ENCODE results near the gene CDC42EP3. TPM values are rescaled to one million over a fixed set of nuclear protein-coding genes. Genes with fewer than 3 reads are reported as not detected.

The CDC42EP3 gene
- total RNA-seq, 3 donors from 2014 or later = 19.5 to 35.7 (median 35.7) TPM

- no peak for TF ChIP-seq POLR2AphosphoS5 (IDR thresholded peaks at IDR 0.05)
- no peak for TF ChIP-seq CTCF (IDR thresholded peaks at IDR 0.05)
- TF ChIP-seq POLR2A (IDR thresholded peaks at IDR 0.05) = no peak
- no peak overlapping the region for H3K4me3 ChIP-seq
- peak overlapping the region in 1 of 2 donors; percentile 1 for H3K27ac ChIP-seq
- no peaks in the 10 kb centered on the region for H3K36me3 ChIP-seq
- DNase-seq (ENCODE audit: low spot score in 2 of 2) = no peak
- intact Hi-C loops (cut with DNase I; ENCODE audit: low total_unique reads) = loop anchor here (10.0 kb wide), 1 partner anchor 512 kb away; no protein-coding TSS in a partner anchor
- H3K27me3 ChIP-seq = no peaks in the 10 kb centered on the region
- H3K4me1 ChIP-seq = no peaks in the 10 kb centered on the region
- no peaks in the 10 kb centered on the region for H3K9me3 ChIP-seq
Measured at GRCh38 chr2:37612382-37612781, 59.1 kb downstream of the CDC42EP3 start.

- intact Hi-C loops (cut with DNase I; ENCODE audit: low total_unique reads) = loop anchor here (10.0 kb wide), 1 partner anchor 514 kb away; no protein-coding TSS in a partner anchor
- Histone ChIP-seq H3K4me3 (no peak overlapping the region), H3K27me3 (no peaks in the 10 kb centered on the region), H3K27ac (peak overlapping the region; percentile 64 to 74), H3K36me3 (no peaks in the 10 kb centered on the region), H3K4me1 (no peaks in the 10 kb centered on the region), H3K9me3 (no peaks in the 10 kb centered on the region)
- no peak for DNase-seq (ENCODE audit: low spot score in 2 of 2)
- TF ChIP-seq POLR2A (IDR thresholded peaks at IDR 0.05) = no peak
- no peak for TF ChIP-seq POLR2AphosphoS5 (IDR thresholded peaks at IDR 0.05)
- TF ChIP-seq CTCF (IDR thresholded peaks at IDR 0.05) = no peak
Measured at GRCh38 chr2:37610638-37611289, 60.7 kb downstream of the CDC42EP3 start.

- H3K4me3 ChIP-seq = no peak overlapping the region
- no peak overlapping the region for H3K27ac ChIP-seq
- no peaks in the 10 kb centered on the region for H3K4me1 ChIP-seq
- no peaks in the 10 kb centered on the region for H3K27me3 ChIP-seq
- intact Hi-C loops (cut with DNase I; ENCODE audit: low total_unique reads) = loop anchor here (10.0 kb wide), 1 partner anchor 515 kb away; no protein-coding TSS in a partner anchor
- TF ChIP-seq POLR2AphosphoS5 (IDR thresholded peaks at IDR 0.05) (no peak), CTCF (IDR thresholded peaks at IDR 0.05) (no peak), POLR2A (IDR thresholded peaks at IDR 0.05) (no peak)
- DNase-seq (ENCODE audit: low spot score in 2 of 2) = no peak
- H3K36me3 ChIP-seq = no peaks in the 10 kb centered on the region
- H3K9me3 ChIP-seq = no peaks in the 10 kb centered on the region
Measured at GRCh38 chr2:37609782-37610181, 61.7 kb downstream of the CDC42EP3 start.

- no peaks in the 10 kb centered on the region for H3K4me1 ChIP-seq
- no peak overlapping the region for H3K4me3 ChIP-seq
- no peaks in the 10 kb centered on the region for H3K36me3 ChIP-seq
- intact Hi-C loops (cut with DNase I; ENCODE audit: low total_unique reads) = no loop called here
- no peak overlapping the region for H3K27ac ChIP-seq
- no peak for DNase-seq (ENCODE audit: low spot score in 2 of 2)
- H3K27me3 ChIP-seq = no peaks in the 10 kb centered on the region
- no peaks in the 10 kb centered on the region for H3K9me3 ChIP-seq
- TF ChIP-seq CTCF (IDR thresholded peaks at IDR 0.05) = no peak
- no peak for TF ChIP-seq POLR2AphosphoS5 (IDR thresholded peaks at IDR 0.05)
- no peak for TF ChIP-seq POLR2A (IDR thresholded peaks at IDR 0.05)
Measured at GRCh38 chr2:37604716-37605115, 66.7 kb downstream of the CDC42EP3 start.

GRCh38 chr2:37602702-37603101, 68.7 kb downstream of the CDC42EP3 start:
- no peaks in the 10 kb centered on the region for H3K4me1 ChIP-seq
- TF ChIP-seq POLR2A (IDR thresholded peaks at IDR 0.05) (no peak), POLR2AphosphoS5 (IDR thresholded peaks at IDR 0.05) (no peak), CTCF (IDR thresholded peaks at IDR 0.05) (no peak)
- H3K9me3 ChIP-seq = no peaks in the 10 kb centered on the region
- no peak for DNase-seq (ENCODE audit: low spot score in 2 of 2)
- no peak overlapping the region for H3K27ac ChIP-seq
- H3K27me3 ChIP-seq = no peaks in the 10 kb centered on the region
- H3K4me3 ChIP-seq = no peak overlapping the region
- no peaks in the 10 kb centered on the region for H3K36me3 ChIP-seq
- intact Hi-C loops (cut with DNase I; ENCODE audit: low total_unique reads) = no loop called here
